Measurements from ENCODE around the gene IL17RC. TPM values are rescaled to one million over a fixed set of nuclear protein-coding genes. Genes with fewer than 3 reads are reported as not detected.
"Not testable (repeated sequence)": the region's sequence is repeated elsewhere in the genome, so short reads cannot be mapped to it uniquely, and the experiment has no call there.

IL17RC gene, protein sequence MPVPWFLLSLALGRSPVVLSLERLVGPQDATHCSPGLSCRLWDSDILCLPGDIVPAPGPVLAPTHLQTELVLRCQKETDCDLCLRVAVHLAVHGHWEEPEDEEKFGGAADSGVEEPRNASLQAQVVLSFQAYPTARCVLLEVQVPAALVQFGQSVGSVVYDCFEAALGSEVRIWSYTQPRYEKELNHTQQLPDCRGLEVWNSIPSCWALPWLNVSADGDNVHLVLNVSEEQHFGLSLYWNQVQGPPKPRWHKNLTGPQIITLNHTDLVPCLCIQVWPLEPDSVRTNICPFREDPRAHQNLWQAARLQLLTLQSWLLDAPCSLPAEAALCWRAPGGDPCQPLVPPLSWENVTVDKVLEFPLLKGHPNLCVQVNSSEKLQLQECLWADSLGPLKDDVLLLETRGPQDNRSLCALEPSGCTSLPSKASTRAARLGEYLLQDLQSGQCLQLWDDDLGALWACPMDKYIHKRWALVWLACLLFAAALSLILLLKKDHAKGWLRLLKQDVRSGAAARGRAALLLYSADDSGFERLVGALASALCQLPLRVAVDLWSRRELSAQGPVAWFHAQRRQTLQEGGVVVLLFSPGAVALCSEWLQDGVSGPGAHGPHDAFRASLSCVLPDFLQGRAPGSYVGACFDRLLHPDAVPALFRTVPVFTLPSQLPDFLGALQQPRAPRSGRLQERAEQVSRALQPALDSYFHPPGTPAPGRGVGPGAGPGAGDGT
- 20.8 to 26.4 TPM (median 21.3 TPM) in 3 replicates for total RNA-seq
- long read RNA-seq, partial matches to known transcripts, result 3 of 23 reads
- long read RNA-seq, other reads (novel, unspliced or antisense), result 16 of 23 reads

DNA sequence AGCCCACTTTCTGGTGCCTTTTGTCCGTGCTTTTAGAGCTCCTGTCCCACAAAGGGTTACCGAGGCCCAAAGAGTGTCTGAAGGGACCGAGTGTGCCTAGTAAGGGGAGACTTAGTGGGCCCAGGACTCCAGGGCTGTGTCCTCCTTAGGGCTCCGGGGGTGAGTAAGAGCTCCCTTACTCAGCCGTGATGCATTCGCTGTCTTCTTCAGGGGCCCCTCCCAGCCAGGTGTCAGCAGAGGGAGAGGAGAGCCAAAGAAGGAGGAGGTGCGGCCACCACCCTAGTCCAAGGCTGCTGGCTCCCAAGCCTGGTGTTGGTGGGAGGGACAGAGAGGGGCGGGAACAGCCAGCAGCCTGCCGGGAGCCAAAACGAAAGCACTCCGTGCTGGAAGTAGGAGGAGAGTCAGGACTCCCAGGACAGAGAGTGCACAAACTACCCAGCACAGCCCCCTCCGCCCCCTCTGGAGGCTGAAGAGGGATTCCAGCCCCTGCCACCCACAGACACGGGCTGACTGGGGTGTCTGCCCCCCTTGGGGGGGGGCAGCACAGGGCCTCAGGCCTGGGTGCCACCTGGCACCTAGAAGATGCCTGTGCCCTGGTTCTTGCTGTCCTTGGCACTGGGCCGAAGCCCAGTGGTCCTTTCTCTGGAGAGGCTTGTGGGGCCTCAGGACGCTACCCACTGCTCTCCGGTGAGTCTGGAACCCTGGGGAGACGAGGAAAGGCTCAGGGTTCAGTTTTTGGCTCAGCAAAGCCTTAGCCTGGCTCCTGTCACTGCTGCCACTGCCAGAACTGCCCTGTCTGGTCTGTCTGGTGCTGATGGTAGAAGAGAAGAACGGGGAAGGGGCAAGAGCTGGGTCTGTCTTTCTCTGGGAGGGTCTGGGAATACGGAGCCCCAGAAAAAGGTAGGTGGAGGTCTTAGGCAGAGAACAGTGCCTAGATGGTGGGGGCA is at the start of gene IL17RC:
IL17RC (plus strand) TSS at position 365 of the 947 bp plus-strand sequence; CDS start at position 583, 218 bp downstream.
- H3K4me3 Mint-ChIP-seq (ENCODE audit: unreplicated experiment), result peak within 1 kb of the TSS; percentile 76
- H3K27me3 Mint-ChIP-seq (ENCODE audit: low read depth), result no peaks in the 10 kb centered on the region
- no peaks in the 10 kb centered on the region for H3K9me3 Mint-ChIP-seq (ENCODE audit: low read depth)
- H3K4me1 Mint-ChIP-seq (ENCODE audit: low read depth), result peaks cover 42% of the 10 kb centered on the region
- TF ChIP-seq, protein P1, sequence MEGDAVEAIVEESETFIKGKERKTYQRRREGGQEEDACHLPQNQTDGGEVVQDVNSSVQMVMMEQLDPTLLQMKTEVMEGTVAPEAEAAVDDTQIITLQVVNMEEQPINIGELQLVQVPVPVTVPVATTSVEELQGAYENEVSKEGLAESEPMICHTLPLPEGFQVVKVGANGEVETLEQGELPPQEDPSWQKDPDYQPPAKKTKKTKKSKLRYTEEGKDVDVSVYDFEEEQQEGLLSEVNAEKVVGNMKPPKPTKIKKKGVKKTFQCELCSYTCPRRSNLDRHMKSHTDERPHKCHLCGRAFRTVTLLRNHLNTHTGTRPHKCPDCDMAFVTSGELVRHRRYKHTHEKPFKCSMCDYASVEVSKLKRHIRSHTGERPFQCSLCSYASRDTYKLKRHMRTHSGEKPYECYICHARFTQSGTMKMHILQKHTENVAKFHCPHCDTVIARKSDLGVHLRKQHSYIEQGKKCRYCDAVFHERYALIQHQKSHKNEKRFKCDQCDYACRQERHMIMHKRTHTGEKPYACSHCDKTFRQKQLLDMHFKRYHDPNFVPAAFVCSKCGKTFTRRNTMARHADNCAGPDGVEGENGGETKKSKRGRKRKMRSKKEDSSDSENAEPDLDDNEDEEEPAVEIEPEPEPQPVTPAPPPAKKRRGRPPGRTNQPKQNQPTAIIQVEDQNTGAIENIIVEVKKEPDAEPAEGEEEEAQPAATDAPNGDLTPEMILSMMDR (IDR thresholded peaks at IDR 0.05), result no peak
- H3K27ac Mint-ChIP-seq (ENCODE audit: unreplicated experiment), result peak within 1 kb of the TSS; percentile 85
- no peaks in the 10 kb centered on the region for H3K36me3 Mint-ChIP-seq (ENCODE audit: low read depth)
- DNase-seq (ENCODE audit: low spot score), result no peak

DNA sequence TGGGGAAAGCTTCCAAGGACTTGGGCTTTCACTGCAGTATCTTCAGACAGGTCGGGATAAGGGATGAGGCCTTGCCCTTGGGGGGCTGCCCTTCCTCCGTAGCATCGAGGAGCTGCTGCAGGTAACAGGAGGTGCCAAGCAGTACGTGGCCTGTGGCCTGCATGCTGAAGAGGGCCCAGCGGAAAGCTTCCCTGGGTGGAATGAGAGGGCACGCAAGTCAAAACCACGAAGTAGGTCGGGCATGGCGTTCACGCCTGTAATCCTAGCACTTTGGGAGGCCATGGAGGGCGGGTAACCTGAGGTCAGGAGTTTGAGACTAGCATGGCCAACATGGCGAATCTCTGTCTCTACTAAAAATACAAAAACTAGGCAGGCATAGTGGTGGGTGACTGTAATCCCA is 49.8 kb upstream of the IL17RC start:
- DNase-seq (ENCODE audit: low spot score), result no peak
- TF ChIP-seq, protein P1 (IDR thresholded peaks at IDR 0.05), result no peak
- peaks cover 18% of the 10 kb centered on the region for H3K4me1 Mint-ChIP-seq (ENCODE audit: low read depth)
- no peaks in the 10 kb centered on the region for H3K36me3 Mint-ChIP-seq (ENCODE audit: low read depth)
- no peak overlapping the region for H3K4me3 Mint-ChIP-seq (ENCODE audit: unreplicated experiment)
- H3K9me3 Mint-ChIP-seq (ENCODE audit: low read depth), result no peaks in the 10 kb centered on the region
- no peaks in the 10 kb centered on the region for H3K27me3 Mint-ChIP-seq (ENCODE audit: low read depth)
- no peak overlapping the region for H3K27ac Mint-ChIP-seq (ENCODE audit: unreplicated experiment)

DNA sequence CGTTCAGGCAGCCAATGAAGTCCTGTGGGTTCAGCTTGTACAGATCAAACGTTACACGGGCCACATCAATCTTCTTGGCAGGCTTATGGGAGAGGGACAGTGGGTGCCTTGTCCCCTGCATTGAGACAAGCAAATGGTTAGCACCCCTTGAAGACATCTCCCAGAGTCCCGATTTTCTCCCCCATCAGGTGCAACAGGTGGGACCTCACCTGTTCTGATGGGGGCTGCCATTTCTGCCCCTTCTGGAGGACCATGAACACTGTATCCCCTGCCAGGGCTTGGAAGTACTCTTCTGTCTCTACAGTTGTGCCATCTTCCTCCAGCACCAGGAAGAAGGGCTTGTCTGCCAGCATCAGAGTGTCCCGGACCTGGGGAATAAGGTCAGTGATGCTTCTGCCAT is 46.9 kb upstream of the IL17RC start:
- H3K9me3 Mint-ChIP-seq (ENCODE audit: low read depth), result no peaks in the 10 kb centered on the region
- H3K36me3 Mint-ChIP-seq (ENCODE audit: low read depth), result no peaks in the 10 kb centered on the region
- peaks cover under 1% of the 10 kb centered on the region for H3K4me1 Mint-ChIP-seq (ENCODE audit: low read depth)
- H3K27me3 Mint-ChIP-seq (ENCODE audit: low read depth), result no peaks in the 10 kb centered on the region
- no peak for DNase-seq (ENCODE audit: low spot score)
- H3K4me3 Mint-ChIP-seq (ENCODE audit: unreplicated experiment), result no peak overlapping the region
- no peak overlapping the region for H3K27ac Mint-ChIP-seq (ENCODE audit: unreplicated experiment)
- TF ChIP-seq, protein P1 (IDR thresholded peaks at IDR 0.05), result no peak

DNA sequence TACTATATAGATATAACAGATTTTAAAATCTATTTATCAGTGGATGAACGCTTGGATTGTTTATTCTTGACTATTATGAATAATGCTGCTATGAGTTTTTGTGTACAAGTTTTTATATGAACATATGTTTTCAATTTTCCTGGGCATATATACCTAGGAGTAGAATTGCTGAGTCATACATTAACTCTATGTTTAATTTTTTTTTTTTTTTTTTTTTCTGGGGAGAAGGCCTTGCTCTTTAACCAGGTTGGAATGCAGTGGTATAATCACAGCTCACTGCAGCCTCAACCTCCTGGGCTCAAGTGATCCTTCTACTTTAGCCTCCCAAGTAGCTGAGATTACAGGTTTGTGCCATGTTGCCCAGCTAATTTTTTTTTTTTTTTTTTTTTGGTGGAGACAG is 45.9 kb upstream of the IL17RC start:
- no peaks in the 10 kb centered on the region for H3K4me1 Mint-ChIP-seq (ENCODE audit: low read depth)
- no peaks in the 10 kb centered on the region for H3K27me3 Mint-ChIP-seq (ENCODE audit: low read depth)
- DNase-seq (ENCODE audit: low spot score), result no peak
- H3K36me3 Mint-ChIP-seq (ENCODE audit: low read depth), result no peaks in the 10 kb centered on the region
- no peak overlapping the region for H3K4me3 Mint-ChIP-seq (ENCODE audit: unreplicated experiment)
- no peak overlapping the region for H3K27ac Mint-ChIP-seq (ENCODE audit: unreplicated experiment)
- H3K9me3 Mint-ChIP-seq (ENCODE audit: low read depth), result no peaks in the 10 kb centered on the region
- TF ChIP-seq, protein P1 (IDR thresholded peaks at IDR 0.05), result no peak

DNA sequence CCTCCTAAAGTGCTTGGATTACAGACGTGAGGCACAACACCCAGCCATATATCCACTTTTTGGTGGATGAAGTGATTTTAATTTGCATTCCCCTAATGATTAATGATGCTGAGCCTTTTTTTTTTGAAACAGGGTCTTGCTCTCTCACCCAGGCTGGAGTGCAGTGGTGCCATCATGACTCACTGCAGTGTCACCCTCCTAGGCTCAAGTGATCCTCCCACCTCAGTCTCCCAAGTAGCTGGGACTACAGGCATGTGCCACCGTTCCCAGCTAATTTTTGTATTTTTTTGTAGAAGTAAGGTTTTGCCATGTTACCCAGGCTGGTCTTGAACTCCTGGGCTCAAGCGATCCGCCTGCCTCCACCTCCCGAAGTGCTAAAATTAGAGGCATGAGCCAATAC is 44.8 kb upstream of the IL17RC start:
- not testable (repeated sequence) for H3K4me3 Mint-ChIP-seq (ENCODE audit: unreplicated experiment); H3K27me3 Mint-ChIP-seq (ENCODE audit: low read depth); H3K36me3 Mint-ChIP-seq (ENCODE audit: low read depth); H3K9me3 Mint-ChIP-seq (ENCODE audit: low read depth); H3K4me1 Mint-ChIP-seq (ENCODE audit: low read depth); DNase-seq (ENCODE audit: low spot score); H3K27ac Mint-ChIP-seq (ENCODE audit: unreplicated experiment)
